Karpas-422 (cell line): ENCODE results near the gene ADM. TPM values are rescaled to one million over a fixed set of nuclear protein-coding genes. Genes with fewer than 3 reads are reported as not detected.

Source experiments
- DNase-seq: peaks from one replicate; pipeline ENCODE4 v3.0.0-alpha.2; 2015
- H2AFZ ChIP-seq: fragments of 200-600 bp; sonication (generic); 2 replicates; pipeline ENCODE4 v1.6.1; 2014; ENCODE audit warnings: antibody characterized with exemption, low read length, mixed read lengths
- H3K27ac ChIP-seq: fragments of 200-600 bp; sonication (generic); 2 replicates; pipeline ENCODE4 v1.5.1; 2014; ENCODE audit warnings: mild to moderate bottlenecking, low read length, moderate library complexity
- H3K27me3 ChIP-seq: fragments of 200-600 bp; sonication (generic); 2 replicates; pipeline ENCODE4 v1.6.1; 2014; ENCODE audit warnings: low read length, mixed read lengths
- H3K36me3 ChIP-seq: fragments of 200-600 bp; sonication (generic); 2 replicates; pipeline ENCODE4 v1.6.1; 2014; ENCODE audit warnings: low read length, mixed read lengths; ENCODE audit not compliant: insufficient read depth
- H3K4me1 ChIP-seq: fragments of 200-600 bp; sonication (generic); 2 replicates; pipeline ENCODE4 v1.6.1; 2014; ENCODE audit warnings: mild to moderate bottlenecking, low read length, mixed read lengths
- H3K4me2 ChIP-seq: fragments of 200-600 bp; sonication (generic); 2 replicates; pipeline ENCODE4 v1.6.1; 2014; ENCODE audit warnings: low read length, low read depth, mild to moderate bottlenecking; ENCODE audit not compliant: poor library complexity, severe bottlenecking
- H3K4me3 ChIP-seq: fragments of 200-600 bp; sonication (generic); 2 replicates; pipeline ENCODE4 v1.5.1; 2014; ENCODE audit warnings: mild to moderate bottlenecking, antibody characterized with exemption, low read length, mixed read lengths
- H3K79me2 ChIP-seq: fragments of 200-600 bp; sonication (generic); 2 replicates; pipeline ENCODE4 v1.6.1; 2014; ENCODE audit warnings: mild to moderate bottlenecking, low read length, mixed read lengths
- H3K9ac ChIP-seq: fragments of 200-600 bp; sonication (generic); 2 replicates; pipeline ENCODE4 v1.6.0; 2014; ENCODE audit warnings: low read length
- H3K9me2 ChIP-seq: fragments of 200-600 bp; sonication (generic), shearing (Covaris generic); replicated peaks from 2 replicates; pipeline ENCODE4 v1.6.0; 2014; ENCODE audit warnings: mild to moderate bottlenecking, low read length, moderate library complexity; ENCODE audit not compliant: insufficient read depth
- H3K9me3 ChIP-seq: fragments of 300-700, 200-600 bp; sonication (generic); 2 replicates; pipeline ENCODE4 v1.6.1; 2014; ENCODE audit warnings: low read length, mixed read lengths
- H4K20me1 ChIP-seq: fragments of 200-600 bp; sonication (generic); 2 replicates; pipeline ENCODE4 v1.6.1; 2014; ENCODE audit warnings: mild to moderate bottlenecking, antibody characterized with exemption, low read length, low read depth; ENCODE audit not compliant: insufficient read depth
- total RNA-seq: library from RNA; depleted of rRNA; stranded (reverse); fragments of >200 nt; shearing (Covaris generic); gene quantifications from 2 replicates; pipeline ENCODE4 v1.2.3, GENCODE V29; 2014; ENCODE audit warnings: low replicate concordance

Gene ADM
- total RNA-seq, 1 experiment from 2014 or later: not detected

DNA sequence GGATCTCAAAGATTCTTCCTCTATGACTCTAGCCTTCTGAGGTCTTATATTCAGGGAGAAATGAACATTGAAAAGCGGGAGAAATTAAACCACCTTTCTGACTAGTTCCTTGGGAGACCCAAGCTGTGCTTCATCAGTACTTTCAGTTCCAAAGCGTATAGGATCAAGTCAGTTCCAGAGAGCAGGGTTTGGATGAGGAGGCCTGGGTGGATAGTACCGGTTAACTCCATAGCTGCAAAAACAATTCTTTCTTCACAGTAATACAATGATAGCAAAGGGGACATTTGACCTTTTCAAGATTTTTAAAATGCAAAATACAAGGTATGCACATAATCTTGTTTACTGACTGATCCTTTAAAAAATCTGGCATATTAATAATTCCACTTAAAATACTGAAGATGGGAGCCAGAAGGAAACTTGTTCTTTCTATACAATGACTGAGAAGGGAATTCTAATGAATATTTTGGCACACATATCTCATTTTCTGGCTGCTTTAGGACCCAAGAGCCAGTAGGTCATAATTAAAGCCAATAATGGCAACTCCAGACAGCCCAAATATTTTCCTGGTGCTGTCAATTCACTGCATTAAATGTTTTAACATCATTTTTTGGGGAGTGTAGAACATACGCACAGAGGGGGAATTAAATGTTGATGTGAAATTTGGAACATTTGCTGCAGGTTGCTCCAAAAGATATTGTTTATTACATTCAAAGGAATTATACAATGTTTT lies 16.0 kb downstream of the ADM start:
- Histone ChIP-seq H3K9ac (no peak overlapping the region), H3K79me2 (no peaks in the 10 kb centered on the region), H3K4me1 (no peaks in the 10 kb centered on the region), H3K27ac (no peak overlapping the region), H3K4me3 (no peak overlapping the region), H3K27me3 (no peaks in the 10 kb centered on the region), H4K20me1 (no peaks in the 10 kb centered on the region), H3K9me2 (no peaks in the 10 kb centered on the region), H3K9me3 (no peaks in the 10 kb centered on the region), H3K4me2 (no peak overlapping the region), H2AFZ (no peak overlapping the region), H3K36me3 (no peaks in the 10 kb centered on the region)
- DNase-seq: no peak

- no peak overlapping the region for H3K9ac ChIP-seq
- H2AFZ ChIP-seq: no peak overlapping the region
- no peak overlapping the region for H3K4me2 ChIP-seq
- H3K27me3 ChIP-seq: no peaks in the 10 kb centered on the region
- no peak overlapping the region for H3K27ac ChIP-seq
- H3K36me3 ChIP-seq: no peaks in the 10 kb centered on the region
- H4K20me1 ChIP-seq: no peaks in the 10 kb centered on the region
- H3K9me2 ChIP-seq: no peaks in the 10 kb centered on the region
- H3K79me2 ChIP-seq: no peaks in the 10 kb centered on the region
- no peaks in the 10 kb centered on the region for H3K9me3 ChIP-seq
- no peak overlapping the region for H3K4me3 ChIP-seq
- no peaks in the 10 kb centered on the region for H3K4me1 ChIP-seq
- DNase-seq: no peak
Measured at GRCh38 chr11:10322401-10322800, 17.5 kb downstream of the ADM start.

- H3K9ac ChIP-seq: no peak overlapping the region
- H3K4me3 ChIP-seq: no peak overlapping the region
- no peaks in the 10 kb centered on the region for H3K9me2 ChIP-seq
- no peak overlapping the region for H2AFZ ChIP-seq
- DNase-seq: peak; percentile 82
- H3K27me3 ChIP-seq: no peaks in the 10 kb centered on the region
- H3K4me2 ChIP-seq: no peak overlapping the region
- no peaks in the 10 kb centered on the region for H3K4me1 ChIP-seq
- no peaks in the 10 kb centered on the region for H4K20me1 ChIP-seq
- no peak overlapping the region for H3K27ac ChIP-seq
- no peaks in the 10 kb centered on the region for H3K9me3 ChIP-seq
- no peaks in the 10 kb centered on the region for H3K79me2 ChIP-seq
- H3K36me3 ChIP-seq: no peaks in the 10 kb centered on the region
Measured at GRCh38 chr11:10322830-10323792, 18.2 kb downstream of the ADM start.

- no peaks in the 10 kb centered on the region for H3K9me3 ChIP-seq
- no peaks in the 10 kb centered on the region for H4K20me1 ChIP-seq
- no peak overlapping the region for H3K4me3 ChIP-seq
- no peaks in the 10 kb centered on the region for H3K27me3 ChIP-seq
- no peak for DNase-seq
- H3K9me2 ChIP-seq: no peaks in the 10 kb centered on the region
- H3K9ac ChIP-seq: no peak overlapping the region
- H3K27ac ChIP-seq: no peak overlapping the region
- H3K4me1 ChIP-seq: no peaks in the 10 kb centered on the region
- no peak overlapping the region for H3K4me2 ChIP-seq
- no peaks in the 10 kb centered on the region for H3K36me3 ChIP-seq
- H2AFZ ChIP-seq: no peak overlapping the region
- no peaks in the 10 kb centered on the region for H3K79me2 ChIP-seq
Measured at GRCh38 chr11:10323793-10324170, 18.9 kb downstream of the ADM start.

GRCh38 chr11:10324474-10324873 lies 19.6 kb downstream of the ADM start:
- H4K20me1 ChIP-seq: no peaks in the 10 kb centered on the region
- H3K9me2 ChIP-seq: no peaks in the 10 kb centered on the region
- no peak overlapping the region for H3K9ac ChIP-seq
- no peaks in the 10 kb centered on the region for H3K36me3 ChIP-seq
- no peaks in the 10 kb centered on the region for H3K9me3 ChIP-seq
- no peak overlapping the region for H2AFZ ChIP-seq
- H3K4me1 ChIP-seq: no peaks in the 10 kb centered on the region
- no peak overlapping the region for H3K4me3 ChIP-seq
- no peak for DNase-seq
- H3K27ac ChIP-seq: no peak overlapping the region
- no peaks in the 10 kb centered on the region for H3K79me2 ChIP-seq
- no peaks in the 10 kb centered on the region for H3K27me3 ChIP-seq
- no peak overlapping the region for H3K4me2 ChIP-seq

- no peak overlapping the region for H3K4me2 ChIP-seq
- H3K79me2 ChIP-seq: no peaks in the 10 kb centered on the region
- no peaks in the 10 kb centered on the region for H3K36me3 ChIP-seq
- H3K4me1 ChIP-seq: no peaks in the 10 kb centered on the region
- H2AFZ ChIP-seq: no peak overlapping the region
- H4K20me1 ChIP-seq: no peaks in the 10 kb centered on the region
- no peak overlapping the region for H3K4me3 ChIP-seq
- no peaks in the 10 kb centered on the region for H3K27me3 ChIP-seq
- H3K9ac ChIP-seq: no peak overlapping the region
- no peak overlapping the region for H3K27ac ChIP-seq
- H3K9me3 ChIP-seq: no peaks in the 10 kb centered on the region
- no peak for DNase-seq
- H3K9me2 ChIP-seq: no peaks in the 10 kb centered on the region
Measured at GRCh38 chr11:10325277-10326011, 20.6 kb downstream of the ADM start.

GRCh38 chr11:10326012-10326964 lies 21.4 kb downstream of the ADM start:
- H3K9me3 ChIP-seq: no peaks in the 10 kb centered on the region
- H2AFZ ChIP-seq: no peak overlapping the region
- no peak overlapping the region for H3K27ac ChIP-seq
- no peaks in the 10 kb centered on the region for H3K36me3 ChIP-seq
- no peaks in the 10 kb centered on the region for H3K27me3 ChIP-seq
- no peaks in the 10 kb centered on the region for H3K9me2 ChIP-seq
- H3K4me3 ChIP-seq: no peak overlapping the region
- H3K79me2 ChIP-seq: no peaks in the 10 kb centered on the region
- H3K9ac ChIP-seq: no peak overlapping the region
- no peaks in the 10 kb centered on the region for H4K20me1 ChIP-seq
- no peak for DNase-seq
- no peaks in the 10 kb centered on the region for H3K4me1 ChIP-seq
- H3K4me2 ChIP-seq: no peak overlapping the region
